Astrocyte (in vitro differentiated cells and primary cell): ENCODE results near the gene FRMD7. TPM values are rescaled to one million over a fixed set of nuclear protein-coding genes. Genes with fewer than 3 reads are reported as not detected.
"Not testable (repeated sequence)": the region's sequence is repeated elsewhere in the genome, so short reads cannot be mapped to it uniquely, and the experiment has no call there.

Experiments
- DNase-seq: peaks from one replicate; pipeline ENCODE4 v3.0.0-alpha.2; 2010; ENCODE audit warnings: low read depth
- FAIRE-seq: peaks from 2 replicates; lab custom pipeline; 2011; peaks lifted over from hg19 to GRCh38; lab: Jason Lieb, UNC
- H2AFZ ChIP-seq: 2 replicates; pipeline ENCODE4 v1.6.0; 2012; ENCODE audit warnings: low read depth, low read length, inconsistent platforms
- H3K27ac ChIP-seq: 2 replicates; pipeline ENCODE4 v1.5.1; 2011; ENCODE audit warnings: low read depth, low read length, inconsistent platforms
- H3K27me3 ChIP-seq: 2 replicates; pipeline ENCODE4 v1.6.0; 2011; ENCODE audit warnings: low read length, inconsistent platforms; ENCODE audit not compliant: insufficient read depth
- H3K36me3 ChIP-seq: 2 replicates; pipeline ENCODE4 v1.5.1; 2011; ENCODE audit warnings: low read length, inconsistent platforms; ENCODE audit not compliant: insufficient read depth
- H3K4me1 ChIP-seq: 2 replicates; pipeline ENCODE4 v1.5.1; 2011; ENCODE audit warnings: low read length, inconsistent platforms; ENCODE audit not compliant: insufficient read depth
- H3K4me2 ChIP-seq: 2 replicates; pipeline ENCODE4 v1.6.0; 2012; ENCODE audit warnings: low read length, inconsistent platforms
- H3K4me3 ChIP-seq: 2 replicates; pipeline ENCODE4 v1.5.1; 2011; ENCODE audit warnings: low read depth, mild to moderate bottlenecking, low read length, inconsistent platforms; ENCODE audit not compliant: insufficient read depth
- H3K79me2 ChIP-seq: 2 replicates; pipeline ENCODE4 v1.6.0; 2012; ENCODE audit warnings: mild to moderate bottlenecking, low read length, inconsistent platforms; ENCODE audit not compliant: insufficient read depth
- H3K9ac ChIP-seq: 2 replicates; pipeline ENCODE4 v1.6.0; 2012; ENCODE audit warnings: mild to moderate bottlenecking, low read length, inconsistent platforms
- H3K9me3 ChIP-seq: 2 replicates; pipeline ENCODE4 v1.5.1; 2012; ENCODE audit warnings: low read depth, mild to moderate bottlenecking, low read length, inconsistent platforms; ENCODE audit not compliant: insufficient read depth
- H4K20me1 ChIP-seq: 2 replicates; pipeline ENCODE4 v1.6.0; 2012; ENCODE audit warnings: low read length, inconsistent platforms; ENCODE audit not compliant: insufficient read depth
- H3K27ac Mint-ChIP-seq: one replicate; pipeline ENCODE4 v1.8.0; 2021; ENCODE audit warnings: mild to moderate bottlenecking, mixed read lengths; ENCODE audit not compliant: unreplicated experiment
- H3K27me3 Mint-ChIP-seq: one replicate; pipeline ENCODE4 v1.8.0; 2021; ENCODE audit warnings: low read depth, mixed read lengths; ENCODE audit not compliant: unreplicated experiment
- H3K36me3 Mint-ChIP-seq: one replicate; pipeline ENCODE4 v1.8.0; 2021; ENCODE audit warnings: low read depth, mixed read lengths; ENCODE audit not compliant: unreplicated experiment
- H3K4me1 Mint-ChIP-seq: one replicate; pipeline ENCODE4 v1.8.0; 2021; ENCODE audit warnings: low read depth, mixed read lengths; ENCODE audit not compliant: unreplicated experiment
- H3K4me3 Mint-ChIP-seq: one replicate; pipeline ENCODE4 v1.8.0; 2021; ENCODE audit warnings: mild to moderate bottlenecking, moderate library complexity, mixed read lengths; ENCODE audit not compliant: unreplicated experiment
- H3K9me3 Mint-ChIP-seq: one replicate; pipeline ENCODE4 v1.8.0; 2021; ENCODE audit warnings: mild to moderate bottlenecking, mixed read lengths; ENCODE audit not compliant: unreplicated experiment
- CTCF ChIP-seq: IDR thresholded peaks from 2 replicates; pipeline ENCODE4 v1.5.1; 2011; ENCODE audit warnings: low read depth, mild to moderate bottlenecking, inconsistent platforms, low read length, moderate library complexity; ENCODE audit not compliant: insufficient read depth
- EZH2 ChIP-seq: IDR thresholded peaks from 2 replicates; pipeline ENCODE4 v1.6.1; 2012; ENCODE audit warnings: mild to moderate bottlenecking, low read length, inconsistent platforms; ENCODE audit not compliant: insufficient read depth
- total RNA-seq: library from RNA; stranded (reverse); gene quantifications from 2 replicates; pipeline ENCODE4 v1.2.1, GENCODE V29; 2021

Gene FRMD7
- total RNA-seq, 1 donor from 2014 or later = 0.09 TPM

- Mint-ChIP-seq H3K4me1 (peaks cover 5% of the 10 kb centered on the region), H3K27ac (no peak overlapping the region), H3K4me3 (no peak overlapping the region), H3K36me3 (peaks cover 3% of the 10 kb centered on the region), H3K9me3 (no peaks in the 10 kb centered on the region), H3K27me3 (no peaks in the 10 kb centered on the region)
- Histone ChIP-seq H3K36me3 (no peaks in the 10 kb centered on the region), H3K27me3 (no peaks in the 10 kb centered on the region), H3K4me2 (no peak overlapping the region), H3K79me2 (no peaks in the 10 kb centered on the region), H3K4me3 (no peak overlapping the region), H4K20me1 (no peaks in the 10 kb centered on the region), H3K9me3 (no peaks in the 10 kb centered on the region), H3K27ac (no peak overlapping the region), H2AFZ (no peak overlapping the region), H3K4me1 (no peaks in the 10 kb centered on the region), H3K9ac (no peak overlapping the region)
- DNase-seq = no peak
- FAIRE-seq = peak; percentile 65
- TF ChIP-seq CTCF (no peak), EZH2 (no peak)
Measured at GRCh38 chrX:132058050-132058449, 69.8 kb downstream of the FRMD7 start.

GRCh38 chrX:132051778-132052177, 76.0 kb downstream of the FRMD7 start:
- H2AFZ ChIP-seq, DNase-seq, H3K27ac Mint-ChIP-seq, H4K20me1 ChIP-seq, H3K36me3 Mint-ChIP-seq, H3K27me3 ChIP-seq, H3K27me3 Mint-ChIP-seq, H3K79me2 ChIP-seq, H3K4me3 Mint-ChIP-seq, H3K9ac ChIP-seq, H3K9me3 ChIP-seq, H3K4me1 Mint-ChIP-seq, H3K4me2 ChIP-seq, H3K4me3 ChIP-seq, H3K4me1 ChIP-seq, H3K36me3 ChIP-seq, H3K9me3 Mint-ChIP-seq, FAIRE-seq, H3K27ac ChIP-seq: not testable (repeated sequence)

GRCh38 chrX:132046533-132046932, 81.3 kb downstream of the FRMD7 start:
- Mint-ChIP-seq H3K4me1 (peaks cover 28% of the 10 kb centered on the region), H3K4me3 (no peak overlapping the region), H3K9me3 (no peaks in the 10 kb centered on the region), H3K27me3 (no peaks in the 10 kb centered on the region), H3K36me3 (no peaks in the 10 kb centered on the region), H3K27ac (peak overlapping the region; percentile 75)
- Histone ChIP-seq H3K36me3 (no peaks in the 10 kb centered on the region), H3K4me3 (no peak overlapping the region), H3K9ac (no peak overlapping the region), H2AFZ (no peak overlapping the region), H3K4me1 (no peaks in the 10 kb centered on the region), H3K4me2 (no peak overlapping the region), H3K9me3 (no peaks in the 10 kb centered on the region), H3K27me3 (no peaks in the 10 kb centered on the region), H4K20me1 (no peaks in the 10 kb centered on the region), H3K79me2 (no peaks in the 10 kb centered on the region), H3K27ac (no peak overlapping the region)
- TF ChIP-seq CTCF = no peak
- no peak for TF ChIP-seq EZH2
- FAIRE-seq (no peak), DNase-seq (no peak)
